ENCODE results near the gene NKIRAS1. TPM values are rescaled to one million over a fixed set of nuclear protein-coding genes. Genes with fewer than 3 reads are reported as not detected.

NKIRAS1 gene
- total and polyA plus RNA-seq, 2 donors (not counting 1 experiment from before 2014, with no cell fraction given): 1.6 to 4.7 TPM

GRCh38 chr3:23867838-23868237 lies 49.0 kb downstream of the NKIRAS1 start:
- Histone ChIP-seq H3K4me1 (ENCODE audit: control insufficient read depth in 2 of 2, insufficient read depth in 2 of 2, low read length in 2 of 2) (peaks cover 7 to 10% of the 10 kb centered on the region in 2 donors), H3K9me3 (ENCODE audit: control extremely low read depth in 1 of 3, control insufficient read depth in 2 of 3, insufficient read depth in 1 of 3, low read length in 2 of 3) (no peaks in the 10 kb centered on the region), H3K36me3 (replicated peaks in 1 of 2; ENCODE audit: control extremely low read depth in 1 of 2, control insufficient read depth in 1 of 2, extremely low read depth in 1 of 2, insufficient read depth in 2 of 2, low read length in 1 of 2) (no peaks in the 10 kb centered on the region), H3K4me2 (replicated peaks; ENCODE audit: low read depth, low read length, poor library complexity, severe bottlenecking) (no peak overlapping the region), H3K4me3 (ENCODE audit: control extremely low read depth in 1 of 5, extremely low read depth in 1 of 5, insufficient read depth in 1 of 5, low read depth in 2 of 5, low read length in 4 of 5) (no peak overlapping the region), H3K27me3 (replicated peaks in 1 of 4; ENCODE audit: control extremely low read depth in 1 of 4, control insufficient read depth in 3 of 4, insufficient read depth in 4 of 4, low read length in 3 of 4) (no peaks in the 10 kb centered on the region), H4K20me1 (ENCODE audit: control insufficient read depth, insufficient read depth, low read length, poor library complexity, severe bottlenecking) (peaks cover 46% of the 10 kb centered on the region), H3K27ac (ENCODE audit: low read length in 2 of 2) (no peak overlapping the region), H3K79me2 (ENCODE audit: control insufficient read depth, insufficient read depth, low read length) (peaks cover 78% of the 10 kb centered on the region), H2AFZ (ENCODE audit: insufficient read depth, low read depth, low read length, poor library complexity, severe bottlenecking) (no peak overlapping the region), H3K9ac (ENCODE audit: low read length) (no peak overlapping the region)
- no peak for ATAC-seq (ENCODE audit: low read depth)
- intact Hi-C loops (cut with micrococcal nuclease): no loop called here
- no CpG with 5 or more reads among the region's 1 CpG for WGBS (ENCODE audit: insufficient coverage)
- ChIA-PET POLR2A (no interaction called here), CTCF (no interaction called here)
- TF ChIP-seq EZH2 (IDR thresholded peaks at IDR 0.05; ENCODE audit: borderline replicate concordance, insufficient read depth, low read depth, low read length, poor library complexity, severe bottlenecking): no peak
- TF ChIP-seq CTCF (IDR thresholded peaks at IDR 0.05): no peak
- Mint-ChIP-seq H3K27me3 (no peaks in the 10 kb centered on the region), H3K4me3 (no peak overlapping the region), H3K9me3 (ENCODE audit: insufficient read depth) (no peaks in the 10 kb centered on the region), H3K27ac (no peak overlapping the region), H3K4me1 (peaks cover 33% of the 10 kb centered on the region)
- no peak for DNase-seq

- H4K20me1 ChIP-seq (ENCODE audit: control insufficient read depth, insufficient read depth, low read length, poor library complexity, severe bottlenecking): peaks cover 51% of the 10 kb centered on the region
- DNase-seq (no peak), ATAC-seq (ENCODE audit: low read depth) (no peak)
- no peaks in the 10 kb centered on the region for H3K27me3 Mint-ChIP-seq
- intact Hi-C loops (cut with micrococcal nuclease): no loop called here
- H3K4me2 ChIP-seq (replicated peaks; ENCODE audit: low read depth, low read length, poor library complexity, severe bottlenecking): no peak overlapping the region
- peaks cover 34% of the 10 kb centered on the region for H3K4me1 Mint-ChIP-seq
- no peak overlapping the region for H3K4me3 ChIP-seq (ENCODE audit: control extremely low read depth in 1 of 5, extremely low read depth in 1 of 5, insufficient read depth in 1 of 5, low read depth in 2 of 5, low read length in 4 of 5)
- H2AFZ ChIP-seq (ENCODE audit: insufficient read depth, low read depth, low read length, poor library complexity, severe bottlenecking): no peak overlapping the region
- ChIA-PET CTCF (interaction anchor here (2.5 kb wide), 1 partner anchor 33 kb away, joined by 11 read pairs; no protein-coding TSS in a partner anchor), POLR2A (no interaction called here)
- H3K9ac ChIP-seq (ENCODE audit: low read length): no peak overlapping the region
- no peaks in the 10 kb centered on the region for H3K36me3 ChIP-seq (replicated peaks in 1 of 2; ENCODE audit: control extremely low read depth in 1 of 2, control insufficient read depth in 1 of 2, extremely low read depth in 1 of 2, insufficient read depth in 2 of 2, low read length in 1 of 2)
- peaks cover 7 to 10% of the 10 kb centered on the region in 2 donors for H3K4me1 ChIP-seq (ENCODE audit: control insufficient read depth in 2 of 2, insufficient read depth in 2 of 2, low read length in 2 of 2)
- 50% methylated on average over 1 of the region's 1 CpG for WGBS (ENCODE audit: insufficient coverage)
- no peak overlapping the region for H3K4me3 Mint-ChIP-seq
- TF ChIP-seq CTCF (IDR thresholded peaks at IDR 0.05): no peak
- no peak for TF ChIP-seq EZH2 (IDR thresholded peaks at IDR 0.05; ENCODE audit: borderline replicate concordance, insufficient read depth, low read depth, low read length, poor library complexity, severe bottlenecking)
- H3K9me3 ChIP-seq (ENCODE audit: control extremely low read depth in 1 of 3, control insufficient read depth in 2 of 3, insufficient read depth in 1 of 3, low read length in 2 of 3): no peaks in the 10 kb centered on the region
- no peak overlapping the region for H3K27ac ChIP-seq (ENCODE audit: low read length in 2 of 2)
- no peak overlapping the region for H3K27ac Mint-ChIP-seq
- peaks cover 81% of the 10 kb centered on the region for H3K79me2 ChIP-seq (ENCODE audit: control insufficient read depth, insufficient read depth, low read length)
- no peaks in the 10 kb centered on the region for H3K9me3 Mint-ChIP-seq (ENCODE audit: insufficient read depth)
- H3K27me3 ChIP-seq (replicated peaks in 1 of 4; ENCODE audit: control extremely low read depth in 1 of 4, control insufficient read depth in 3 of 4, insufficient read depth in 4 of 4, low read length in 3 of 4): no peaks in the 10 kb centered on the region
These were observed 49.4 kb downstream of the NKIRAS1 start for GRCh38 chr3:23867400-23867799.

All from B cell (primary cell).